ENCODE data around the gene SLC3A2.

- TF ChIP-seq CTCF (IDR thresholded peaks at IDR 0.05; ENCODE audit: poor library complexity): no peak
- TF ChIP-seq EZH2phosphoT487 (IDR thresholded peaks at IDR 0.05; ENCODE audit: low read depth, severe bottlenecking, unreplicated experiment): no peak
Observed at GRCh38 chr11:62905296-62905695, 24.6 kb downstream of the SLC3A2 start.
